ENCODE results near the gene DPF3.

DPF3 gene

GRCh38 chr14:72893636-72894322 is at the start of gene DPF3:
Gene DPF3, minus strand, starts transcription at chr14:72894101. Its CDS starts 13 bp downstream, at chr14:72894088.
- DNase-seq: peak; percentile 95

- no peak for DNase-seq
These were observed 49.0 kb upstream of the DPF3 start for GRCh38 chr14:72942934-72943333.

GRCh38 chr14:72941286-72941985 is 47.5 kb upstream of the DPF3 start:
- DNase-seq: no peak

GRCh38 chr14:72939630-72940029 is 45.7 kb upstream of the DPF3 start:
- no peak for DNase-seq

- no peak for DNase-seq
These were observed 39.0 kb upstream of the DPF3 start for GRCh38 chr14:72932893-72933292.

- no peak for DNase-seq
These were observed 35.6 kb upstream of the DPF3 start for GRCh38 chr14:72929316-72930080.

GRCh38 chr14:72928872-72929271 is 35.0 kb upstream of the DPF3 start:
- no peak for DNase-seq

GRCh38 chr14:72926292-72927028 is 32.6 kb upstream of the DPF3 start, which contains the start of gene DCAF4:
Gene DCAF4, plus strand, starts transcription at chr14:72926464. Its CDS starts 11,515 bp downstream, at chr14:72937979.
- DNase-seq: peak; percentile 97

- no peak for DNase-seq
These were observed 32.0 kb upstream of the DPF3 start for GRCh38 chr14:72925815-72926291.

- no peak for DNase-seq
These were observed 31.4 kb upstream of the DPF3 start for GRCh38 chr14:72925171-72925759.

GRCh38 chr14:72924337-72924736 is 30.4 kb upstream of the DPF3 start:
- DNase-seq: no peak

GRCh38 chr14:72921396-72921795 is 27.5 kb upstream of the DPF3 start:
- no peak for DNase-seq

- no peak for DNase-seq
These were observed 26.1 kb upstream of the DPF3 start for GRCh38 chr14:72920008-72920407.

- DNase-seq: no peak
These were observed 23.3 kb upstream of the DPF3 start for GRCh38 chr14:72917094-72917802.

GRCh38 chr14:72916174-72916573 is 22.3 kb upstream of the DPF3 start:
- DNase-seq: no peak

- no peak for DNase-seq
These were observed 19.9 kb upstream of the DPF3 start for GRCh38 chr14:72913809-72914208.

- no peak for DNase-seq
These were observed 15.3 kb upstream of the DPF3 start for GRCh38 chr14:72909163-72909562.

GRCh38 chr14:72907886-72908285 is 14.0 kb upstream of the DPF3 start:
- no peak for DNase-seq

GRCh38 chr14:72906879-72907278 is 13.0 kb upstream of the DPF3 start:
- no peak for DNase-seq

GRCh38 chr14:72906316-72906715 is 12.4 kb upstream of the DPF3 start:
- no peak for DNase-seq

- DNase-seq: peak; percentile 79
These were observed 11.1 kb upstream of the DPF3 start for GRCh38 chr14:72904840-72905561.
